HL-60 (cell line): ENCODE data around the gene USP3.
"Not testable (repeated sequence)": the region's sequence is repeated elsewhere in the genome, so short reads cannot be mapped to it uniquely, and the experiment has no call there.

ENCODE experiments used
- DNase-seq, 2 experiments: peaks; one replicate each; pipeline ENCODE4 v3.0.0-alpha.2; 2010 to 2020; ENCODE audit warnings: low read depth in 1 of 2, low spot score in 1 of 2
- H3K27ac ChIP-seq: fragments of 250-450 bp; sonication (Bioruptor Pico); replicated peaks from 2 replicates; pipeline ENCODE4 v1.5.1; 2020; ENCODE audit warnings: mild to moderate bottlenecking, moderate library complexity
- H3K27me3 ChIP-seq: fragments of 250-450 bp; sonication (Bioruptor Pico); 2 replicates; pipeline ENCODE4 v1.5.1; 2021; ENCODE audit warnings: mild to moderate bottlenecking, moderate library complexity; ENCODE audit not compliant: insufficient read depth, poor library complexity, severe bottlenecking
- H3K4me3 ChIP-seq: replicated peaks from 2 replicates; pipeline ENCODE4 v1.5.1; 2011; ENCODE audit warnings: mild to moderate bottlenecking, control low read depth, low read length; ENCODE audit not compliant: insufficient read depth
- GABPA ChIP-seq: IDR thresholded peaks from 2 replicates; pipeline ENCODE4 v1.6.1; 2012; ENCODE audit warnings: low read depth
- POLR2AphosphoS5 ChIP-seq: IDR thresholded peaks from 2 replicates; pipeline ENCODE4 v1.6.1; 2012; ENCODE audit warnings: low read depth
- REST ChIP-seq: IDR thresholded peaks from 2 replicates; pipeline ENCODE4 v1.6.1; 2012; ENCODE audit warnings: low read depth; ENCODE audit not compliant: insufficient replicate concordance
- SPI1 ChIP-seq: IDR thresholded peaks from 2 replicates; pipeline ENCODE4 v1.6.1; 2012; ENCODE audit warnings: low read depth, mild to moderate bottlenecking, borderline replicate concordance
- TF ChIP-seq, protein P1 (sequence below): IDR thresholded peaks from one replicate; pipeline ENCODE4 v1.5.1; 2011; ENCODE audit warnings: low read length, control low read depth, inconsistent platforms; ENCODE audit not compliant: insufficient read depth

USP3 gene

DNA sequence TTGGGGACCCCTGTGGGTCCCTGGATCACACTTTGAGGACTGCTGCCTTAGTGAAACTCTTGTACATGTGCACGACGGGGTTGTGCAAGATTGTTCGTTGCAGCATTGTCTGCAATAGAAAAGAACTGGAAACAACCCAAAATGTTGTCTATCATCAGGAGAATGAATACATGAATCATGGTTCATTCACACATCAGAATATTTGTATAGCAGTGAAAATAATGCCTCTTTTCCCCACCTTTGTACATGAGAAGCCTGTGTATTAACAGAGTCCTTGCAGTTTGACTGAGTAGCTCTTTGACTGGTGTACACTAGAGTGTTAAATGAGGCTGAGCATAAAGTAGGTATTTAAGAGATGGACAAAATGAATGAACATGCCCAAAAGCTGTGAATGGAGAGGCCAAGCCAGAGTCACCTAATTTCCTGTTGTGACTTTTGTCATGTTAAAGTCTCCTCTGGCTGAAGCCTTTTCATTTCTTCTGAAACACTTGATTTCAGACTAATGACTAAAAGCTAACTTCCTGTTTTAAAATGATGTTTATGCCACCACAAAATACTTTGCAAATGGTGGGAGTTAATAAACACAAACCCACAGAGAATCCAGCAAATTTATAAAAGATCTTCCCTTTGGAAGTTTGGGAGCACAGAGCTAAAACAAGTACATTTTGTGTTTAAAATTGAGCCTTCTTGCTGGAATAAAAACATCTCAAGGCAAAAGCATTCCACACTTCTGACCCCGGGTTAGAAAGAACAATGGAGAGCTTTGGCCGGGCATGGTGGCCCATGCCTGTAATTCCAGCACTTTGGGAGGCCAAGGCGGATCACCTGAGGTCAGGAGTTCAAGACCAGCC lies 20.6 kb upstream of the USP3 start:
- H3K27ac ChIP-seq: peak overlapping the region; percentile 55
- H3K4me3 ChIP-seq: no peak overlapping the region
- no peaks in the 10 kb centered on the region for H3K27me3 ChIP-seq
- TF ChIP-seq, protein P1, sequence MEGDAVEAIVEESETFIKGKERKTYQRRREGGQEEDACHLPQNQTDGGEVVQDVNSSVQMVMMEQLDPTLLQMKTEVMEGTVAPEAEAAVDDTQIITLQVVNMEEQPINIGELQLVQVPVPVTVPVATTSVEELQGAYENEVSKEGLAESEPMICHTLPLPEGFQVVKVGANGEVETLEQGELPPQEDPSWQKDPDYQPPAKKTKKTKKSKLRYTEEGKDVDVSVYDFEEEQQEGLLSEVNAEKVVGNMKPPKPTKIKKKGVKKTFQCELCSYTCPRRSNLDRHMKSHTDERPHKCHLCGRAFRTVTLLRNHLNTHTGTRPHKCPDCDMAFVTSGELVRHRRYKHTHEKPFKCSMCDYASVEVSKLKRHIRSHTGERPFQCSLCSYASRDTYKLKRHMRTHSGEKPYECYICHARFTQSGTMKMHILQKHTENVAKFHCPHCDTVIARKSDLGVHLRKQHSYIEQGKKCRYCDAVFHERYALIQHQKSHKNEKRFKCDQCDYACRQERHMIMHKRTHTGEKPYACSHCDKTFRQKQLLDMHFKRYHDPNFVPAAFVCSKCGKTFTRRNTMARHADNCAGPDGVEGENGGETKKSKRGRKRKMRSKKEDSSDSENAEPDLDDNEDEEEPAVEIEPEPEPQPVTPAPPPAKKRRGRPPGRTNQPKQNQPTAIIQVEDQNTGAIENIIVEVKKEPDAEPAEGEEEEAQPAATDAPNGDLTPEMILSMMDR: no peak
- no peak for TF ChIP-seq SPI1
- peak; percentile 63 to 71 for DNase-seq

GRCh38 chr15:63484433-63485186 lies 19.8 kb upstream of the USP3 start:
- H3K4me3 ChIP-seq: no peak overlapping the region
- TF ChIP-seq REST: no peak
- no peak for TF ChIP-seq SPI1
- TF ChIP-seq POLR2AphosphoS5: no peak
- no peak for TF ChIP-seq GABPA
- TF ChIP-seq, protein P1: no peak
- no peaks in the 10 kb centered on the region for H3K27me3 ChIP-seq
- DNase-seq: no peak
- H3K27ac ChIP-seq: no peak overlapping the region

DNA sequence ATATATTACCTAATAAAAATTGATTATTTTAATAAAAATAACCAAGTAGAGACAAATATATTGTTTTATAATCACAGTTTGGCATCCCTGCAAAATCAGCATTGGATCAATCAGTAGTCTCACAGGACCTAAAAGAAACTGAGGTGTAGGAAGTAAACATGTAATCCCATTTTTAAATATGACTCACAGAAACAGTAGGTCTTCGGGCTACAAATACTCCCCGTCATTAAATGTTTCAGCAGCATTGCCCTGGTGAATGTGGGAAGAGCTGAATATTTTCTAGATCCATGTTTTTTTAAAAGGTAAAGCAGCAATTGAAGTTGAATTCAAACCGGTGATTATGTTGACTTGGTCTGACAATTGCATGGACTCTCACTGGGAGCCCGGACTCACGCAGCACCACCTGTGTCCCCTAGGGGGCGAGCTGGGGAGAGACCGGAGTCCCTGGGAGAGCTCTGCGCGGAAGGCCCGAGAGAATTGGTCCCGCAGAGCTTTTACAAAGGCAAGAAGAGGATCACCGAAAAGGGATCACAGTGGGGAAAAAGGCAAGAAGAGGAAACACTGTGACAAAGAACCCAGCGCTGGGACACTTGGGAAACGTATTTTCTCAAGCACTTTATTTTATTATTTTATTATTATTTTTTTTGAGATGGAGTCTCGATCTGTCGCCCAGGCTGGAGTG lies 17.2 kb upstream of the USP3 start:
- Histone ChIP-seq H3K27me3 (no peaks in the 10 kb centered on the region), H3K4me3 (no peak overlapping the region), H3K27ac (no peak overlapping the region)
- DNase-seq: peak; percentile 74 to 91
- no peak for TF ChIP-seq SPI1
- TF ChIP-seq, protein P1: peak; percentile 76

- H3K27ac ChIP-seq, H3K4me3 ChIP-seq, H3K27me3 ChIP-seq: not testable (repeated sequence)
- DNase-seq: peak; percentile 61 to 71
These were observed 16.5 kb upstream of the USP3 start for GRCh38 chr15:63487758-63488397.
